ENCODE data around the gene FLAD1. TPM values are rescaled to one million over a fixed set of nuclear protein-coding genes. Genes with fewer than 3 reads are reported as not detected.

The FLAD1 gene
- total RNA-seq, 1 donor from 2014 or later = 28.7 TPM

- DNase-seq (ENCODE audit: low spot score) = no peak
- TF ChIP-seq CTCF (IDR thresholded peaks at IDR 0.05) = no peak
- Mint-ChIP-seq H3K4me1 (ENCODE audit: low read depth) (no peaks in the 10 kb centered on the region), H3K36me3 (ENCODE audit: low read depth) (no peaks in the 10 kb centered on the region), H3K27ac (ENCODE audit: unreplicated experiment) (no peak overlapping the region), H3K4me3 (ENCODE audit: unreplicated experiment) (no peak overlapping the region), H3K9me3 (ENCODE audit: low read depth) (no peaks in the 10 kb centered on the region), H3K27me3 (ENCODE audit: low read depth) (no peaks in the 10 kb centered on the region)
Measured at GRCh38 chr1:155032886-155033285, 49.7 kb downstream of the FLAD1 start.

- no peak for TF ChIP-seq CTCF (IDR thresholded peaks at IDR 0.05)
- H3K36me3 Mint-ChIP-seq (ENCODE audit: low read depth) = no peaks in the 10 kb centered on the region
- H3K4me1 Mint-ChIP-seq (ENCODE audit: low read depth) = peaks cover 2% of the 10 kb centered on the region
- no peak for DNase-seq (ENCODE audit: low spot score)
- no peak within 1 kb of the TSS for H3K4me3 Mint-ChIP-seq (ENCODE audit: unreplicated experiment)
- H3K9me3 Mint-ChIP-seq (ENCODE audit: low read depth) = no peaks in the 10 kb centered on the region
- H3K27ac Mint-ChIP-seq (ENCODE audit: unreplicated experiment) = no peak within 1 kb of the TSS
- H3K27me3 Mint-ChIP-seq (ENCODE audit: low read depth) = peaks cover 1% of the 10 kb centered on the region
Measured at GRCh38 chr1:155033524-155033923, 50.4 kb downstream of the FLAD1 start, which contains the start of the genes DCST1 and DCST2. Gene DCST1, plus strand, starts transcription at chr1:155033824. Its CDS starts 213 bp downstream, at chr1:155034037. Gene DCST2, minus strand, starts transcription at chr1:155033781. Its CDS starts 80 bp downstream, at chr1:155033701.

- Mint-ChIP-seq H3K27me3 (ENCODE audit: low read depth) (peaks cover 2% of the 10 kb centered on the region), H3K4me1 (ENCODE audit: low read depth) (peaks cover 4% of the 10 kb centered on the region), H3K4me3 (ENCODE audit: unreplicated experiment) (no peak overlapping the region), H3K36me3 (ENCODE audit: low read depth) (no peaks in the 10 kb centered on the region), H3K27ac (ENCODE audit: unreplicated experiment) (no peak overlapping the region), H3K9me3 (ENCODE audit: low read depth) (no peaks in the 10 kb centered on the region)
- TF ChIP-seq CTCF (IDR thresholded peaks at IDR 0.05) = no peak
- no peak for DNase-seq (ENCODE audit: low spot score)
Measured at GRCh38 chr1:155034318-155035208, 51.4 kb downstream of the FLAD1 start.

- H3K9me3 Mint-ChIP-seq (ENCODE audit: low read depth) = no peaks in the 10 kb centered on the region
- peaks cover 2% of the 10 kb centered on the region for H3K27me3 Mint-ChIP-seq (ENCODE audit: low read depth)
- DNase-seq (ENCODE audit: low spot score) = no peak
- no peaks in the 10 kb centered on the region for H3K36me3 Mint-ChIP-seq (ENCODE audit: low read depth)
- peaks cover 4% of the 10 kb centered on the region for H3K4me1 Mint-ChIP-seq (ENCODE audit: low read depth)
- H3K4me3 Mint-ChIP-seq (ENCODE audit: unreplicated experiment) = no peak overlapping the region
- TF ChIP-seq CTCF (IDR thresholded peaks at IDR 0.05) = no peak
- no peak overlapping the region for H3K27ac Mint-ChIP-seq (ENCODE audit: unreplicated experiment)
Measured at GRCh38 chr1:155035936-155036335, 52.8 kb downstream of the FLAD1 start.

- H3K27me3 Mint-ChIP-seq (ENCODE audit: low read depth) = peaks cover 2% of the 10 kb centered on the region
- no peaks in the 10 kb centered on the region for H3K36me3 Mint-ChIP-seq (ENCODE audit: low read depth)
- H3K4me3 Mint-ChIP-seq (ENCODE audit: unreplicated experiment) = no peak overlapping the region
- no peak overlapping the region for H3K27ac Mint-ChIP-seq (ENCODE audit: unreplicated experiment)
- H3K9me3 Mint-ChIP-seq (ENCODE audit: low read depth) = no peaks in the 10 kb centered on the region
- DNase-seq (ENCODE audit: low spot score) = no peak
- TF ChIP-seq CTCF (IDR thresholded peaks at IDR 0.05) = no peak
- peaks cover 4% of the 10 kb centered on the region for H3K4me1 Mint-ChIP-seq (ENCODE audit: low read depth)
Measured at GRCh38 chr1:155037043-155037442, 53.9 kb downstream of the FLAD1 start.
